Measurements from ENCODE around the gene PHACTR1.

The PHACTR1 gene

DNA sequence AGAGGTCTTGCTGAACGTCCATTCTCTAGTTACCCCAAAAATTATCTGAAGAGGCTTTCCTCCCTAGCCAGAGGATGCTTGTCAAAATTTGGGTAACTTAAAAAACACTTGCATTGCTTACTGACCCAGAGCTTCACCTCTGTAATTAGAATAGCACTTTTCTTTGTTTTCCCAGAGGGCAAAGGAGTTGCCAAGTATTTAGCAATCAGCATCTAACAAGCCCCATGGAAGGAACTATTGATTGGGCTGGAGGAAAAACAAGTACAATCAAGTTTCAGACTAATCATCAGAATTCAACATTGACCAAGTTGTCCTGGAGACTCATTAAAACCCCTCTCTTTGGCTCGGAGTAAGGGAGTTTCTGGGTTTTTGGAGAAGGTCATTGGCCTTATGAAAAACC lies 385.4 kb downstream of the PHACTR1 start:
- no peak for DNase-seq (ENCODE audit: low spot score)
- CTCF ChIA-PET = interaction anchor here (1.2 kb wide), 1 partner anchor 16 kb away, joined by 3 read pairs; no protein-coding TSS in a partner anchor
- TF ChIP-seq, protein P1, sequence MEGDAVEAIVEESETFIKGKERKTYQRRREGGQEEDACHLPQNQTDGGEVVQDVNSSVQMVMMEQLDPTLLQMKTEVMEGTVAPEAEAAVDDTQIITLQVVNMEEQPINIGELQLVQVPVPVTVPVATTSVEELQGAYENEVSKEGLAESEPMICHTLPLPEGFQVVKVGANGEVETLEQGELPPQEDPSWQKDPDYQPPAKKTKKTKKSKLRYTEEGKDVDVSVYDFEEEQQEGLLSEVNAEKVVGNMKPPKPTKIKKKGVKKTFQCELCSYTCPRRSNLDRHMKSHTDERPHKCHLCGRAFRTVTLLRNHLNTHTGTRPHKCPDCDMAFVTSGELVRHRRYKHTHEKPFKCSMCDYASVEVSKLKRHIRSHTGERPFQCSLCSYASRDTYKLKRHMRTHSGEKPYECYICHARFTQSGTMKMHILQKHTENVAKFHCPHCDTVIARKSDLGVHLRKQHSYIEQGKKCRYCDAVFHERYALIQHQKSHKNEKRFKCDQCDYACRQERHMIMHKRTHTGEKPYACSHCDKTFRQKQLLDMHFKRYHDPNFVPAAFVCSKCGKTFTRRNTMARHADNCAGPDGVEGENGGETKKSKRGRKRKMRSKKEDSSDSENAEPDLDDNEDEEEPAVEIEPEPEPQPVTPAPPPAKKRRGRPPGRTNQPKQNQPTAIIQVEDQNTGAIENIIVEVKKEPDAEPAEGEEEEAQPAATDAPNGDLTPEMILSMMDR (conservative IDR thresholded peaks at IDR 0.05; ENCODE audit: low read depth) = no peak
- POLR2A ChIA-PET (ENCODE audit: low non-redundant PET) = interaction anchor here (0.6 kb wide), 1 partner anchor 29 kb away, joined by 3 read pairs; no protein-coding TSS in a partner anchor
- H3K27ac ChIP-seq = no peak overlapping the region

DNA sequence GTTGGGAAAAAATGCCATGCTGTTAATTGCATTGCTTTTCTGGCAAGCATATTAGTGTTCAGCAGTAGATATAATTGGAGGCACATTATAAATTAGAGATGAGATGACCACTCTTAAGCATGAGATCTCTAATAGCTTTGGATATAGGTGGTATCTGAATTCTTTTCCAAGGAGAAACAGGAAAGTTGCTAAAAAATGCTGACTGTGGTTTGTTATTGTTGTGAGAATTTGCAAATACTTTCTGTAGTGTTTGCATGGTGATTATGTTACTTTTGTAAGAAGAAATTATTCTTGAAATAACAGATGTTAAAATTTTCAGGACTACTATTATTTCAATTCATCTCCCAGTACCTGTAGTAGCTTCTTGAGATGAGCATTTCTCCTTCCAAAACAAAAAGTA lies 386.6 kb downstream of the PHACTR1 start:
- DNase-seq (ENCODE audit: low spot score) = no peak
- H3K27ac ChIP-seq = no peak overlapping the region
- POLR2A ChIA-PET (ENCODE audit: low non-redundant PET) = no interaction called here
- CTCF ChIA-PET = interaction anchor here (1.2 kb wide), 1 partner anchor 15 kb away, joined by 3 read pairs; no protein-coding TSS in a partner anchor
- TF ChIP-seq, protein P1 (conservative IDR thresholded peaks at IDR 0.05; ENCODE audit: low read depth) = no peak

DNA sequence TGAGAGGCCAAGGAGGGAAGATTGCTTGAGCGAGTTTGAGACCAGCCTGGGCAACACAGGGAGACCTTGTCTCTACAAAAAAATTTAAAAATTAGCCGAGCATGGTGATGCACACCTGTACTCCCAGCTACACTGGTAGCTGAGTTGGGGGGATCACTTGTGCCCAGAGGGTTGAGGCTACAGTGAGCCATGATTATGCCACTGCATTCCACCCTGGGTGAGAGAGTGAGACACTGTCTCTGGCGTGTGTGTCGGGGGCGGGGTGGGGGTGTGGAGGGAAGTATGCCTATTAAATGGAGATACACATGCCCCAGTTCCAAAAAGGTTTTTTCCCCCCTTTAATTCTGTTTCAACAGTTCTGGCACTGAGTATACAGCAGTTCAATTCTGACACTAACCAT lies 388.6 kb downstream of the PHACTR1 start:
- no peak overlapping the region for H3K27ac ChIP-seq
- TF ChIP-seq, protein P1 (conservative IDR thresholded peaks at IDR 0.05; ENCODE audit: low read depth) = no peak
- DNase-seq (ENCODE audit: low spot score) = no peak
- ChIA-PET CTCF (no interaction called here), POLR2A (ENCODE audit: low non-redundant PET) (no interaction called here)

DNA sequence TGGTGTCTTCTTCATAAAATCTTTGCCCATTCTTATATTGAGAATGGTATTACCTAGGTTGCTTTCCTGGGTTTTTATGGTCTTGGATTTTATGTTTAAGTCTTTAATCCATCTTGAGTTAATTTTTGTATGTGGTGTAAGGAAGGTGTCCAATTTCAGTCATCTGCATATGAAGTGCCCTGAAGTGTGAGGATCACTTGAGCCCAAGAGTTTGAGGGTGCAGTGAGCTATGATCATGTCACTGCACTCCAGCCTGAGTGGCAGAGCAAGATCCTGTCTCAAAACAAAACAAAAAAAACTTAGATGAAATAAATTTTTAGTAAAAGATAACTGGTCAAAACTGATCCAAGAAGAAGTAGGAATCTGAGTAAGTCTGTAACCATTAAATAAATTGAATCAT lies 396.4 kb downstream of the PHACTR1 start:
- TF ChIP-seq, protein P1 (conservative IDR thresholded peaks at IDR 0.05; ENCODE audit: low read depth) = no peak
- POLR2A ChIA-PET (ENCODE audit: low non-redundant PET) = no interaction called here
- CTCF ChIA-PET = no interaction called here
- no peak for DNase-seq (ENCODE audit: low spot score)
- no peak overlapping the region for H3K27ac ChIP-seq

DNA sequence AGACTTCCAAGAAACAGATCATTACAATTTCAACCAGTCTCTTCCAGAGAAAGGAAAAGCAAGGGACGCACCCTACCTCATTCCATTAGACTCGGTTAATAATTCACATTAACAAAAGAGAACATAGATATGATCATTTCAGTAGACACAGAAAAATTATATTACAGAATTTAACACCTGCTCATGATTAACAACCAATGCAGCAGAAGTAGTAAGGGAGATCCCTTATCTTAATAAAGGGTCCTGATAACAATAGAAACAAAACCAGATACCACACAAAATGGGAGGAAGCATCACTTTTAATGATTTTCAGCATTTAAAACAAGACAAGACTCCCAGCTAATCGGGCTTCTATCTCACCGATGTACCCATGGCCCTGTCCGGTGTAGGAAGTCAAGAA lies 396.8 kb downstream of the PHACTR1 start:
- ChIA-PET POLR2A (ENCODE audit: low non-redundant PET) (no interaction called here), CTCF (no interaction called here)
- TF ChIP-seq, protein P1 (conservative IDR thresholded peaks at IDR 0.05; ENCODE audit: low read depth) = no peak
- no peak for DNase-seq (ENCODE audit: low spot score)
- no peak overlapping the region for H3K27ac ChIP-seq

DNA sequence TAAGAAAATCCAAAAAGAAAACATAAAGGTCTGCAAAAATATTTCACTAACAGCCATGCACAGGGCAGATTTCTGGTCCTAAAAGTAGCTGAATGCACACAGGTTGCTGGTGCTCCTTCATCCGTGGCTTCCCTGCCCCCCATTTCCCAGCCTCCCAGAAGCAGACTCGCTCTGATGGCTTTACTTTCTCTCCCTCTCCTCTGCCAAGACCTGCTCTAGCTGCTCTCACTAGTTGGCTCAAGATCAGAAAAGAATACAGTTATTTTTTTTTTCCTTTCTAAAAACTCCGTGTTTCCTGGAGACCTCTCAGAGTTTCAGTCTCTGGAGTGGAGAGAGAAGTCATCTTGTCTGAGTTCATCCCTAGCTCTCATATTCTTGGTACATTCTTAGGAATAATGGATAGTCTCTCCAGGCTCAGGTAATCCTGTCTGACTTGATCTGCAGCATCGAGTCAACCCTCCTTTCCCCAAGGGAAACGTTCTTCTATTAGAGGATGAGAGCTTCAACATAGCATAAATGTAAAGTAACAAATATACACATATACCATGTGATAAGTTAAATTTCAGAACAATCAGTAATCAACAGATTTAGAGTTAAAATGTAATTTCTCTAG lies 397.5 kb downstream of the PHACTR1 start:
- H3K27ac ChIP-seq = no peak overlapping the region
- ChIA-PET CTCF (no interaction called here), POLR2A (ENCODE audit: low non-redundant PET) (no interaction called here)
- TF ChIP-seq, protein P1 (conservative IDR thresholded peaks at IDR 0.05; ENCODE audit: low read depth) = no peak
- no peak for DNase-seq (ENCODE audit: low spot score)
